Gastroesophageal sphincter (tissue), 4 donors: ENCODE measurements around the gene LATS2. TPM values are rescaled to one million over a fixed set of nuclear protein-coding genes. Genes with fewer than 3 reads are reported as not detected.

Source experiments
- ATAC-seq: fragments of 150-250 bp; one replicate; pipeline ENCODE4 v1.9.1; 2016; ENCODE audit warnings: mild to moderate bottlenecking, moderate library complexity
- H3K27ac ChIP-seq, 4 donors: fragments of 200-600 bp; sonication (generic) in 3 of 4; 1 replicate in 3 of 4; 2 replicates in 1 of 4; pipeline ENCODE4 v1.5.1; 2016 to 2019
- H3K27me3 ChIP-seq: fragments of 200-600 bp; sonication (generic); one replicate; pipeline ENCODE4 v1.5.1; 2019
- H3K36me3 ChIP-seq, 2 donors: fragments of 200-600 bp; sonication (generic); one replicate each; pipeline ENCODE4 v1.5.1; 2019; ENCODE audit warnings: control low read depth in 1 of 2
- H3K4me1 ChIP-seq, 3 donors: fragments of 200-600 bp; sonication (generic); 1 replicate in 2 of 3; 2 replicates in 1 of 3; pipeline ENCODE4 v1.5.1; 2016 to 2019; ENCODE audit warnings: control low read depth in 2 of 3
- H3K4me3 ChIP-seq, 2 donors: fragments of 200-600 bp; sonication (generic); one replicate each; pipeline ENCODE4 v1.5.1; 2019; ENCODE audit warnings: mild to moderate bottlenecking in 1 of 2, moderate library complexity in 1 of 2
- H3K9me3 ChIP-seq, 3 donors: fragments of 200-600 bp; sonication (generic); one replicate each; pipeline ENCODE4 v1.5.1; 2017 to 2019; ENCODE audit warnings: control low read depth in 2 of 3
- EP300 ChIP-seq: sonication (generic); formaldehyde crosslinking; IDR thresholded peaks from one replicate; pipeline ENCODE4 v1.6.1; 2017; ENCODE audit warnings: antibody characterized with exemption, mild to moderate bottlenecking
- POLR2A ChIP-seq, 2 donors: fragments of 450-650 bp; IDR thresholded peaks; one replicate each; pipeline ENCODE4 v1.6.1; 2017; ENCODE audit warnings: antibody characterized with exemption in 2 of 2, mild to moderate bottlenecking in 2 of 2, moderate library complexity in 1 of 2
- POLR2AphosphoS5 ChIP-seq: sonication (generic); formaldehyde crosslinking; IDR thresholded peaks from one replicate; pipeline ENCODE4 v1.6.1; 2017; ENCODE audit warnings: antibody characterized with exemption
- WGBS, 2 donors: methylation state at CpG; one replicate each; pipeline ENCODE4 v1.1.5; 2018; ENCODE audit warnings: low coverage in 1 of 2; 5-methylcytosine and 5-hydroxymethylcytosine counted together
- total RNA-seq, 4 donors: library from RNA; depleted of rRNA; stranded (reverse); fragments of >200 nt; gene quantifications; one replicate each; pipeline ENCODE4 v1.1.0, GENCODE V29; 2016
- TF ChIP-seq, protein P1 (sequence below), 4 experiments: fragments of 200-600 bp in 2 of 4; fragments of 450-650 bp in 2 of 4; sonication (generic) in 1 of 4; IDR thresholded peaks; one replicate each; pipeline ENCODE4 v1.5.1; 2017 to 2019; ENCODE audit warnings: antibody characterized with exemption in 4 of 4, mild to moderate bottlenecking in 2 of 4, moderate library complexity in 2 of 4

The LATS2 gene
- total RNA-seq, 4 donors from 2014 or later: 42.2 to 95.4 (median 56.5) TPM

- 90 to 91% methylated on average over 2 to 6 of the region's 7 CpGs for WGBS, 2 donors
Measured at GRCh38 chr13:20994441-20994821, 67.0 kb downstream of the LATS2 start.

GRCh38 chr13:20993661-20994440, 67.5 kb downstream of the LATS2 start:
- 83 to 93% methylated on average over 6 to 13 of the region's 13 CpGs for WGBS, 2 donors
- Histone ChIP-seq H3K27me3 (no peaks in the 10 kb centered on the region), H3K4me1 (peaks cover 2 to 52% (median 20%) of the 10 kb centered on the region in 3 donors), H3K27ac (no peak overlapping the region), H3K9me3 (no peaks in the 10 kb centered on the region), H3K36me3 (peaks cover 0 to 49% of the 10 kb centered on the region in 2 donors), H3K4me3 (no peak overlapping the region)
- no peak for TF ChIP-seq POLR2AphosphoS5
- TF ChIP-seq, protein P1, sequence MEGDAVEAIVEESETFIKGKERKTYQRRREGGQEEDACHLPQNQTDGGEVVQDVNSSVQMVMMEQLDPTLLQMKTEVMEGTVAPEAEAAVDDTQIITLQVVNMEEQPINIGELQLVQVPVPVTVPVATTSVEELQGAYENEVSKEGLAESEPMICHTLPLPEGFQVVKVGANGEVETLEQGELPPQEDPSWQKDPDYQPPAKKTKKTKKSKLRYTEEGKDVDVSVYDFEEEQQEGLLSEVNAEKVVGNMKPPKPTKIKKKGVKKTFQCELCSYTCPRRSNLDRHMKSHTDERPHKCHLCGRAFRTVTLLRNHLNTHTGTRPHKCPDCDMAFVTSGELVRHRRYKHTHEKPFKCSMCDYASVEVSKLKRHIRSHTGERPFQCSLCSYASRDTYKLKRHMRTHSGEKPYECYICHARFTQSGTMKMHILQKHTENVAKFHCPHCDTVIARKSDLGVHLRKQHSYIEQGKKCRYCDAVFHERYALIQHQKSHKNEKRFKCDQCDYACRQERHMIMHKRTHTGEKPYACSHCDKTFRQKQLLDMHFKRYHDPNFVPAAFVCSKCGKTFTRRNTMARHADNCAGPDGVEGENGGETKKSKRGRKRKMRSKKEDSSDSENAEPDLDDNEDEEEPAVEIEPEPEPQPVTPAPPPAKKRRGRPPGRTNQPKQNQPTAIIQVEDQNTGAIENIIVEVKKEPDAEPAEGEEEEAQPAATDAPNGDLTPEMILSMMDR (IDR thresholded peaks at IDR 0.05): no peak
- no peak for TF ChIP-seq POLR2A (IDR thresholded peaks at IDR 0.05)
- no peak for TF ChIP-seq EP300
- no peak for ATAC-seq

More at GRCh38 chr13:20994441-20994821, 67.0 kb downstream of the LATS2 start:
- peaks cover 0 to 47% of the 10 kb centered on the region in 2 donors for H3K36me3 ChIP-seq
- H3K27ac ChIP-seq: no peak overlapping the region
- H3K27me3 ChIP-seq: no peaks in the 10 kb centered on the region
- no peak for ATAC-seq
- H3K4me1 ChIP-seq: peaks cover 2 to 54% (median 20%) of the 10 kb centered on the region in 3 donors
- TF ChIP-seq EP300 (no peak), POLR2AphosphoS5 (no peak), POLR2A (IDR thresholded peaks at IDR 0.05) (no peak)
- TF ChIP-seq, protein P1 (IDR thresholded peaks at IDR 0.05): no peak
- no peaks in the 10 kb centered on the region for H3K9me3 ChIP-seq
- no peak overlapping the region for H3K4me3 ChIP-seq

- Histone ChIP-seq H3K4me1 (peaks cover 2 to 46% (median 15%) of the 10 kb centered on the region in 3 donors), H3K36me3 (peaks cover 0 to 49% of the 10 kb centered on the region in 2 donors), H3K4me3 (no peak overlapping the region), H3K9me3 (no peaks in the 10 kb centered on the region), H3K27ac (no peak overlapping the region), H3K27me3 (no peaks in the 10 kb centered on the region)
- ATAC-seq: no peak
- TF ChIP-seq EP300 (no peak), POLR2AphosphoS5 (no peak)
- WGBS, 2 donors: 95 to 100% methylated on average over 3 of the region's 4 CpGs
Measured at GRCh38 chr13:20993211-20993610, 68.2 kb downstream of the LATS2 start.

GRCh38 chr13:20991741-20992520, 69.5 kb downstream of the LATS2 start:
- no peaks in the 10 kb centered on the region for H3K9me3 ChIP-seq
- no peak overlapping the region for H3K4me3 ChIP-seq
- peaks cover 0 to 33% (median 2%) of the 10 kb centered on the region in 3 donors for H3K4me1 ChIP-seq
- TF ChIP-seq, protein P1 (IDR thresholded peaks at IDR 0.05): no peak
- TF ChIP-seq POLR2A (IDR thresholded peaks at IDR 0.05) (no peak), POLR2AphosphoS5 (no peak), EP300 (no peak)
- peaks cover 0 to 62% of the 10 kb centered on the region in 2 donors for H3K36me3 ChIP-seq
- ATAC-seq: no peak
- no peaks in the 10 kb centered on the region for H3K27me3 ChIP-seq
- H3K27ac ChIP-seq: no peak overlapping the region
- WGBS, 2 donors: 90 to 100% methylated on average over 6 to 7 of the region's 17 CpGs

DNA sequence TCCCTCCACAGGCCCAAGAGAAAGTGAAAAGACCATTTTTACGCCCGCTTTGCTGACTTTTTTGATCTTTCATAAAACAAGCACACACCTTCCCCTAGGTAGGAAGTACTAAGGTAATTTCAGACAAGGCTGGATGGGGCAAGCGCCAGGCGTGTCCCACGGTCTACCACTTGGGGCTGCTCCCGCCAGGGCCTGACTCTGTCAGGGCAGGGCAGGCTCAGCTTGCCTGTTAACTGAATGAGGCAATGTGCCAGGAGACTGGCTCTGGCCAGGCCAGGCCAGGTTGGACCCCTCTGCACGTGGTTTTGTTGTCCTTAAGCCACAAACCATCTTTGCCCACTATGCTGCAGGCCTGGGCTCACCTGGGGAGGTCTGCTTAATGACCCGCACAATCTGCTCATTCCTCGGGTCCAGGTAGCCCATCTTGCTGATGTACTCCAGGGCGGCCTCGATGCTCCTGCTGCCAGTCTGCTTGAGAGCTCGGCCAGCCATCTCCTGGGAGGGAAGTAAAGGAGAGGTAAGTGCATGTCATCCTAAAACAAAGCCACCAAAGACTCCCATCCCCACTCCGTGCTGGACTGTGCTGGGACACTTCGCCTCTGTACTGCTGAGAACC, 70.4 kb downstream of the LATS2 start:
- WGBS, 2 donors: 80 to 93% methylated on average over 1 to 5 of the region's 14 CpGs
- H3K36me3 ChIP-seq: peaks cover 0 to 71% of the 10 kb centered on the region in 2 donors
- ATAC-seq: no peak

More for the DNA sequence above, 70.4 kb downstream of the LATS2 start:
- H3K4me3 ChIP-seq: no peak overlapping the region
- H3K4me1 ChIP-seq: peaks cover 0 to 26% (median 0%) of the 10 kb centered on the region in 3 donors
- no peaks in the 10 kb centered on the region for H3K27me3 ChIP-seq
- H3K27ac ChIP-seq: peak overlapping the region in 3 of 4 donors; percentile 10 to 27 (median 21)
- H3K9me3 ChIP-seq: no peaks in the 10 kb centered on the region
- TF ChIP-seq, protein P1 (IDR thresholded peaks at IDR 0.05): no peak
- TF ChIP-seq POLR2A (IDR thresholded peaks at IDR 0.05): no peak
- TF ChIP-seq POLR2AphosphoS5: no peak
- no peak for TF ChIP-seq EP300
